Endothelial cell of umbilical vein (primary cell): ENCODE measurements around the gene CHID1. TPM values are rescaled to one million over a fixed set of nuclear protein-coding genes. Genes with fewer than 3 reads are reported as not detected.

Experiments
- BruUV-seq: library from RNA; stranded (reverse); fragments of 400-500 nt; replicated peaks from 2 replicates; lab custom pipeline; 2021; lab: Mats Ljungman, UMichigan
- CTCF ChIA-PET: fragments of 300-600, 350-600 bp; sonication (Branson Sonifier 250); formaldehyde crosslinking; loops from one replicate; lab custom pipeline; 2021; ENCODE audit warnings: antibody characterized with exemption, inconsistent platforms; lab: Charles Lee
- POLR2A ChIA-PET: fragments of 300-600, 350-600 bp; sonication (Branson Sonifier 250); formaldehyde crosslinking; loops from one replicate; lab custom pipeline; 2021; ENCODE audit warnings: antibody characterized with exemption, inconsistent platforms; lab: Charles Lee
- DNase-seq: peaks from one replicate; pipeline ENCODE4 v3.0.0-alpha.2; 2011; ENCODE audit warnings: low read depth, low spot score
- FAIRE-seq: peaks from 2 replicates; lab custom pipeline; 2011; peaks lifted over from hg19 to GRCh38; lab: Jason Lieb, UNC
- H2AFZ ChIP-seq: 2 replicates; pipeline ENCODE4 v1.6.0; 2012; ENCODE audit warnings: low read depth, low read length, control low read depth, inconsistent platforms
- H3K27ac ChIP-seq: 2 replicates; pipeline ENCODE4 v1.5.1; 2011; ENCODE audit warnings: low read depth, mild to moderate bottlenecking, control low read depth, low read length, moderate library complexity; ENCODE audit not compliant: insufficient read depth
- H3K27me3 ChIP-seq, 2 experiments: 2 replicates each; pipeline versions ENCODE4 v1.6.0 to v1.6.1; 2011; ENCODE audit warnings: low read length in 2 of 2, mixed read lengths in 1 of 2; ENCODE audit not compliant: control insufficient read depth in 2 of 2, insufficient read depth in 2 of 2
- H3K36me3 ChIP-seq, 2 experiments: 2 replicates in 1 of 2; 3 replicates in 1 of 2; pipeline ENCODE4 v1.5.1; 2011; ENCODE audit warnings: low read length in 2 of 2, mild to moderate bottlenecking in 1 of 2, moderate library complexity in 1 of 2; ENCODE audit not compliant: control insufficient read depth in 2 of 2, insufficient read depth in 2 of 2; ENCODE audit errors: extremely low read depth in 1 of 2
- H3K4me1 ChIP-seq: 3 replicates; pipeline ENCODE4 v1.5.1; 2011; ENCODE audit warnings: mild to moderate bottlenecking, low read length; ENCODE audit not compliant: control insufficient read depth, insufficient read depth; ENCODE audit errors: extremely low read depth
- H3K4me2 ChIP-seq: 2 replicates; pipeline ENCODE4 v1.6.1; 2011; ENCODE audit warnings: low read length, control low read depth, mixed read lengths; ENCODE audit not compliant: insufficient read depth
- H3K4me3 ChIP-seq, 3 experiments: fragments of 200-600 bp in 1 of 3; sonication (generic), shearing (Covaris generic) in 1 of 3; replicated peaks in 1 of 3; 2 replicates each; pipeline ENCODE4 v1.5.1; 2011 to 2016; ENCODE audit warnings: control low read depth in 3 of 3, low read length in 3 of 3, mild to moderate bottlenecking in 2 of 3, inconsistent platforms in 1 of 3, low read depth in 1 of 3, moderate library complexity in 1 of 3; ENCODE audit not compliant: insufficient read depth in 1 of 3
- H3K79me2 ChIP-seq: 2 replicates; pipeline ENCODE4 v1.6.0; 2012; ENCODE audit warnings: low read length, inconsistent platforms; ENCODE audit not compliant: control insufficient read depth, insufficient read depth
- H3K9ac ChIP-seq: replicated peaks from 2 replicates; pipeline ENCODE3; 2011; ENCODE audit warnings: low read length, control low read depth; ENCODE audit not compliant: insufficient read depth; ENCODE audit errors: extremely low read depth
- H3K9me1 ChIP-seq: replicated peaks from 3 replicates; pipeline ENCODE4 v1.6.0; 2011; ENCODE audit warnings: mild to moderate bottlenecking, low read length; ENCODE audit not compliant: control insufficient read depth, insufficient read depth; ENCODE audit errors: extremely low read depth
- H3K9me3 ChIP-seq: replicated peaks from 2 replicates; pipeline ENCODE4 v1.5.1; 2012; ENCODE audit warnings: low read length, inconsistent platforms; ENCODE audit not compliant: control insufficient read depth, insufficient read depth
- H4K20me1 ChIP-seq: replicated peaks from 2 replicates; pipeline ENCODE3; 2011; ENCODE audit warnings: mild to moderate bottlenecking, low read length; ENCODE audit not compliant: control insufficient read depth, insufficient read depth; ENCODE audit errors: extremely low read depth
- EZH2 ChIP-seq: IDR thresholded peaks from 2 replicates; pipeline ENCODE4 v1.6.1; 2012; ENCODE audit warnings: borderline replicate concordance, low read depth, mild to moderate bottlenecking, moderate library complexity, low read length, inconsistent platforms; ENCODE audit not compliant: severe bottlenecking
- GATA2 ChIP-seq: IDR thresholded peaks from 2 replicates; pipeline ENCODE4 v1.7.0; 2011; ENCODE audit warnings: low read depth, mild to moderate bottlenecking, moderate library complexity, mixed read lengths, low read length; ENCODE audit not compliant: insufficient read length, insufficient read depth
- JUN ChIP-seq: IDR thresholded peaks from 2 replicates; pipeline ENCODE4 v1.6.1; 2011; ENCODE audit warnings: borderline replicate concordance, low read depth; ENCODE audit not compliant: insufficient read length, insufficient read depth
- MYC ChIP-seq: IDR thresholded peaks from one replicate; pipeline ENCODE4 v1.6.1; 2011; ENCODE audit warnings: mild to moderate bottlenecking, low read depth, low read length
- POLR2A ChIP-seq: IDR thresholded peaks from 2 replicates; pipeline ENCODE4 v1.6.1; 2012; ENCODE audit warnings: low read depth, mild to moderate bottlenecking, control low read depth, low read length
- POLR2AphosphoS5 ChIP-seq: IDR thresholded peaks from 2 replicates; pipeline ENCODE4 v1.6.1; 2012; ENCODE audit warnings: low read depth, mild to moderate bottlenecking, control low read depth, low read length, moderate library complexity; ENCODE audit not compliant: insufficient read depth
- dilution Hi-C: fragments of 300-500 bp; cut with MboI; formaldehyde crosslinking; loops from one replicate; pipeline ENCODE4 v1.15.0; 2019; ENCODE audit warnings: low sequenced_read_pairs; ENCODE audit not compliant: extremely low pct_ligation_motif_present
- intact Hi-C: fragments of 100-400 bp; cut with micrococcal nuclease; formaldehyde crosslinking; loops from one replicate; pipeline ENCODE4 v1.10.0; 2022
- polyA plus RNA-seq, 4 experiments: library from polyadenylated mRNA; depleted of rRNA in 3 of 4; stranded (reverse) in 3 of 4; unstranded in 1 of 4; fragments of >200 nt; gene quantifications; 2 replicates each; pipeline versions ENCODE4 v1.2.1 to v1.2.3, GENCODE V29; 2011 to 2012; ENCODE audit warnings: missing spikeins in 1 of 4
- total RNA-seq: library from RNA; stranded (reverse); gene quantifications from 2 replicates; pipeline ENCODE4 v1.2.3, GENCODE V29; 2021
- TF ChIP-seq, protein P1 (sequence below): IDR thresholded peaks from 2 replicates; pipeline ENCODE4 v1.6.1; 2011; ENCODE audit not compliant: insufficient read depth, insufficient read length
- TF ChIP-seq, protein P2 (sequence below), 2 donors: IDR thresholded peaks; 1 replicate in 1 of 2; 2 replicates in 1 of 2; pipeline ENCODE4 v1.5.1; 2011; ENCODE audit warnings: low read length in 2 of 2, mild to moderate bottlenecking in 2 of 2, moderate library complexity in 2 of 2, control low read depth in 1 of 2, inconsistent platforms in 1 of 2, low read depth in 1 of 2; ENCODE audit not compliant: insufficient read depth in 1 of 2; ENCODE audit errors: extremely low read depth in 1 of 2

CHID1 gene
- total and polyA plus RNA-seq, 2 donors (not counting 3 experiments of a cell fraction or from before 2014, with no cell fraction given), result 89.8 to 107 TPM

DNA sequence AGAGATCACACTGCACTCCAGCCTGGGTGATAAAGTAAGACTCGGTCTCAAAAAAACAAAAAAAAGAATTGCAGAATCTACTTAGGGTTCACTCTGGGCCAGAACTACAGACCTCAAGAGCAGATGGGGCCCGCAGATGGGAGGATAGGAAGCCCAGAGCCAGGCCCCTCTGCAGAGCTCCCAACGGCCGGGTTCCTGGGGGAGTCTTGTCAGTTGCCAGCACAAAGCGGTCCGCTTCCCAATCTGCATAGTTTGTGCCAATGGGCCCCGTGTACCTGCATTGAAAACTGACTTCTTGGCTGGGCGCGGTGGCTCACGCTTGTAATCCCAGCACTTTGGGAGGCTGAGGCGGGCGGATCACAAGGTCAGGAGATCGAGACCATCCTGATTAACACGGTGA is 1.7 kb upstream of the CHID1 start:
- H3K9ac ChIP-seq, result no peak overlapping the region
- no peaks in the 10 kb centered on the region for H4K20me1 ChIP-seq
- FAIRE-seq, result no peak
- no peaks in the 10 kb centered on the region for H3K9me1 ChIP-seq
- dilution Hi-C loops, result no loop called here
- H3K79me2 ChIP-seq, result peaks cover 17% of the 10 kb centered on the region
- TF ChIP-seq POLR2AphosphoS5 (no peak), JUN (no peak), MYC (no peak), GATA2 (no peak), POLR2A (no peak), EZH2 (no peak)
- TF ChIP-seq, protein P1, sequence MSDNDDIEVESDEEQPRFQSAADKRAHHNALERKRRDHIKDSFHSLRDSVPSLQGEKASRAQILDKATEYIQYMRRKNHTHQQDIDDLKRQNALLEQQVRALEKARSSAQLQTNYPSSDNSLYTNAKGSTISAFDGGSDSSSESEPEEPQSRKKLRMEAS, result no peak
- TF ChIP-seq, protein P2, sequence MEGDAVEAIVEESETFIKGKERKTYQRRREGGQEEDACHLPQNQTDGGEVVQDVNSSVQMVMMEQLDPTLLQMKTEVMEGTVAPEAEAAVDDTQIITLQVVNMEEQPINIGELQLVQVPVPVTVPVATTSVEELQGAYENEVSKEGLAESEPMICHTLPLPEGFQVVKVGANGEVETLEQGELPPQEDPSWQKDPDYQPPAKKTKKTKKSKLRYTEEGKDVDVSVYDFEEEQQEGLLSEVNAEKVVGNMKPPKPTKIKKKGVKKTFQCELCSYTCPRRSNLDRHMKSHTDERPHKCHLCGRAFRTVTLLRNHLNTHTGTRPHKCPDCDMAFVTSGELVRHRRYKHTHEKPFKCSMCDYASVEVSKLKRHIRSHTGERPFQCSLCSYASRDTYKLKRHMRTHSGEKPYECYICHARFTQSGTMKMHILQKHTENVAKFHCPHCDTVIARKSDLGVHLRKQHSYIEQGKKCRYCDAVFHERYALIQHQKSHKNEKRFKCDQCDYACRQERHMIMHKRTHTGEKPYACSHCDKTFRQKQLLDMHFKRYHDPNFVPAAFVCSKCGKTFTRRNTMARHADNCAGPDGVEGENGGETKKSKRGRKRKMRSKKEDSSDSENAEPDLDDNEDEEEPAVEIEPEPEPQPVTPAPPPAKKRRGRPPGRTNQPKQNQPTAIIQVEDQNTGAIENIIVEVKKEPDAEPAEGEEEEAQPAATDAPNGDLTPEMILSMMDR (IDR thresholded peaks at IDR 0.05; ENCODE audit: extremely low read depth in 1 of 2, insufficient read depth in 1 of 2, low read depth in 1 of 2, low read length in 2 of 2), result no peak
- ChIA-PET CTCF (interaction anchor here (1.8 kb wide), 1 partner anchor 13 kb away, joined by 9 read pairs; no protein-coding TSS in a partner anchor), POLR2A (no interaction called here)
- no peak overlapping the region for H3K27ac ChIP-seq
- H2AFZ ChIP-seq, result no peak overlapping the region
- H3K36me3 ChIP-seq, result no peaks in the 10 kb centered on the region
- no peak overlapping the region for H3K4me3 ChIP-seq
- intact Hi-C loops, result loop anchor here (5.0 kb wide), 1 partner anchor 140 kb away; no protein-coding TSS in a partner anchor
- H3K4me1 ChIP-seq, result peaks cover 8% of the 10 kb centered on the region
- no peak overlapping the region for H3K4me2 ChIP-seq
- no peak for DNase-seq
- no peaks in the 10 kb centered on the region for H3K9me3 ChIP-seq
- no TSS peak for BruUV-seq
- no peaks in the 10 kb centered on the region for H3K27me3 ChIP-seq
